ENCODE measurements around the gene ZC3H10.

Gene ZC3H10

DNA sequence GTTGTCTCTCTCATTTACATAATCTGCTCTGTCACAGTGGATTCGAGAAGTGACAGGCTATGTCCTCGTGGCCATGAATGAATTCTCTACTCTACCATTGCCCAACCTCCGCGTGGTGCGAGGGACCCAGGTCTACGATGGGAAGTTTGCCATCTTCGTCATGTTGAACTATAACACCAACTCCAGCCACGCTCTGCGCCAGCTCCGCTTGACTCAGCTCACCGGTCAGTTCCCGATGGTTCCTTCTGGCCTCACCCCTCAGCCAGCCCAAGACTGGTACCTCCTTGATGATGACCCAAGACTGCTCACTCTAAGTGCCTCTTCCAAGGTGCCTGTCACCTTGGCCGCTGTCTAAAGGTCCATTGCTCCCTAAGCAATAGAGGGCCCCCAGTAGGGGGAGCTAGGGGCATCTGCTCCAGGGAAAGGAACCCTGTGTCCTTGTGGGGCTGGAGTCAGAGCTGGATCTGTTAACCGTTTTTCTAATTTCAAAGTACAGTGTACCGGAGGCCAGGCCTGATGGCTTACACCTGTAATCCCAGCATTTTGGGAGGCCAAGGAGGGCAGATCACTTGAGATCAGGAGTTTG lies 33.0 kb upstream of the ZC3H10 start:
- Histone ChIP-seq H3K4me2 (ENCODE audit: low read length) (no peak overlapping the region), H3K36me3 (ENCODE audit: control insufficient read depth, low read length) (no peaks in the 10 kb centered on the region), H3K79me2 (ENCODE audit: control insufficient read depth, low read length) (no peaks in the 10 kb centered on the region), H4K20me1 (ENCODE audit: control insufficient read depth, insufficient read depth, low read depth, low read length) (no peaks in the 10 kb centered on the region), H3K4me3 (ENCODE audit: low read length) (no peak overlapping the region), H3K27me3 (ENCODE audit: control insufficient read depth, low read length) (peaks cover 33% of the 10 kb centered on the region), H3F3A (ENCODE audit: control insufficient read depth, insufficient read depth) (no peaks in the 10 kb centered on the region), H3K4me1 (ENCODE audit: control insufficient read depth, low read length) (peaks cover 3% of the 10 kb centered on the region), H3K9me3 (ENCODE audit: control insufficient read depth, insufficient read depth, low read length) (no peaks in the 10 kb centered on the region), H3K27ac (ENCODE audit: low read depth, low read length) (no peak overlapping the region), H3K9me2 (replicated peaks; ENCODE audit: control insufficient read depth, low read length) (no peaks in the 10 kb centered on the region)
- TF ChIP-seq, protein P1, sequence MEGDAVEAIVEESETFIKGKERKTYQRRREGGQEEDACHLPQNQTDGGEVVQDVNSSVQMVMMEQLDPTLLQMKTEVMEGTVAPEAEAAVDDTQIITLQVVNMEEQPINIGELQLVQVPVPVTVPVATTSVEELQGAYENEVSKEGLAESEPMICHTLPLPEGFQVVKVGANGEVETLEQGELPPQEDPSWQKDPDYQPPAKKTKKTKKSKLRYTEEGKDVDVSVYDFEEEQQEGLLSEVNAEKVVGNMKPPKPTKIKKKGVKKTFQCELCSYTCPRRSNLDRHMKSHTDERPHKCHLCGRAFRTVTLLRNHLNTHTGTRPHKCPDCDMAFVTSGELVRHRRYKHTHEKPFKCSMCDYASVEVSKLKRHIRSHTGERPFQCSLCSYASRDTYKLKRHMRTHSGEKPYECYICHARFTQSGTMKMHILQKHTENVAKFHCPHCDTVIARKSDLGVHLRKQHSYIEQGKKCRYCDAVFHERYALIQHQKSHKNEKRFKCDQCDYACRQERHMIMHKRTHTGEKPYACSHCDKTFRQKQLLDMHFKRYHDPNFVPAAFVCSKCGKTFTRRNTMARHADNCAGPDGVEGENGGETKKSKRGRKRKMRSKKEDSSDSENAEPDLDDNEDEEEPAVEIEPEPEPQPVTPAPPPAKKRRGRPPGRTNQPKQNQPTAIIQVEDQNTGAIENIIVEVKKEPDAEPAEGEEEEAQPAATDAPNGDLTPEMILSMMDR (IDR thresholded peaks at IDR 0.05; ENCODE audit: low read depth, low read length, poor library complexity, severe bottlenecking) = peak; percentile 78
- TF ChIP-seq EZH2phosphoT487 (IDR thresholded peaks at IDR 0.05; ENCODE audit: borderline replicate concordance, low read length) = no peak

DNA sequence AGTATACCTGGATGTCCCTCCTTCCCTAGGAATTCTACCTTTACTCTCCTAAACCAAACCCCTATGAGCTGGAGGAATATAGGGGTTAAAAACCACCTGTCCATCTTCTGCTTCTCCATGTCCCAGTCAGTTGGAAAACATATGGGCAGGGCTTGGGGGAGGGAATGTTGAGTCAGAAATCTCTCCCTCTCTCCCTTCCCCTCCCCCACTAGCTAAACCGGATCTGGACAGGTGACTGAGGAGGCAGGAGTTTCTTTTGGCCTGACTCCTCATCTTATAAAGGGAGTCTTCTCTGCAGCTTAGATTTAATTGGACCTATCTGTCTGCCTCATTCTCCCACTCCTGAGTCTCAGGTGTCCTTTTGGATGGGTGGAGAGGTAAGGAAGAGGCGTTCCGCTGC lies 32.0 kb upstream of the ZC3H10 start:
- H3K36me3 ChIP-seq (ENCODE audit: control insufficient read depth, low read length) = no peaks in the 10 kb centered on the region
- no peak overlapping the region for H3K27ac ChIP-seq (ENCODE audit: low read depth, low read length)
- no peaks in the 10 kb centered on the region for H3K9me2 ChIP-seq (replicated peaks; ENCODE audit: control insufficient read depth, low read length)
- peaks cover 28% of the 10 kb centered on the region for H3K27me3 ChIP-seq (ENCODE audit: control insufficient read depth, low read length)
- H3K9me3 ChIP-seq (ENCODE audit: control insufficient read depth, insufficient read depth, low read length) = no peaks in the 10 kb centered on the region
- no peaks in the 10 kb centered on the region for H3K79me2 ChIP-seq (ENCODE audit: control insufficient read depth, low read length)
- no peak for TF ChIP-seq EZH2phosphoT487 (IDR thresholded peaks at IDR 0.05; ENCODE audit: borderline replicate concordance, low read length)
- TF ChIP-seq, protein P1 (IDR thresholded peaks at IDR 0.05; ENCODE audit: low read depth, low read length, poor library complexity, severe bottlenecking) = no peak
- H3K4me2 ChIP-seq (ENCODE audit: low read length) = no peak overlapping the region
- H3F3A ChIP-seq (ENCODE audit: control insufficient read depth, insufficient read depth) = 0 out of 2 replicates have a peak, but pooled peaks cover 2% of the 10 kb centered on the region
- no peaks in the 10 kb centered on the region for H4K20me1 ChIP-seq (ENCODE audit: control insufficient read depth, insufficient read depth, low read depth, low read length)
- no peaks in the 10 kb centered on the region for H3K4me1 ChIP-seq (ENCODE audit: control insufficient read depth, low read length)
- H3K4me3 ChIP-seq (ENCODE audit: low read length) = no peak overlapping the region

DNA sequence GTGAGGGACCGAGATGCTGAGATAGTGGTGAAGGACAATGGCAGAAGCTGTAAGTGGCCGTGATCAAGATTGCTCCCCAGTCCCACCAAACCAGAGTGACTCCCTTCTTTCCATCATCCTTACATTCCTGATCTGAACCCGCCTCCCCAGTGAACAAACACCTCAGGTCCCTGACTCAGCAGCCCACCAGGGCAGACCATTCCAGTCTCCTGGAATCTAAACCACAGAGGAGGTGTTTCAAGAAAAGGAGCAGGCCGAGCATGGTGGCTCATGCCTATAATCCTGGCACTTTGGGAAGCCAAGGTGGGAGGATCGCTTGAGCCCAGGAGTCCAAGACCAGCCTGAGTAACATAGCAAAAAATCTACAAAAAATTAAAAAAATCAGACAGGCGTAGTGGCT lies 31.5 kb upstream of the ZC3H10 start:
- Histone ChIP-seq H3K4me2 (ENCODE audit: low read length) (no peak overlapping the region), H3F3A (ENCODE audit: control insufficient read depth, insufficient read depth) (0 out of 2 replicates have a peak, but pooled peaks cover 2% of the 10 kb centered on the region), H3K27ac (ENCODE audit: low read depth, low read length) (no peak overlapping the region), H4K20me1 (ENCODE audit: control insufficient read depth, insufficient read depth, low read depth, low read length) (no peaks in the 10 kb centered on the region), H3K27me3 (ENCODE audit: control insufficient read depth, low read length) (peaks cover 25% of the 10 kb centered on the region), H3K79me2 (ENCODE audit: control insufficient read depth, low read length) (no peaks in the 10 kb centered on the region), H3K9me3 (ENCODE audit: control insufficient read depth, insufficient read depth, low read length) (no peaks in the 10 kb centered on the region), H3K4me3 (ENCODE audit: low read length) (no peak overlapping the region), H3K36me3 (ENCODE audit: control insufficient read depth, low read length) (no peaks in the 10 kb centered on the region), H3K4me1 (ENCODE audit: control insufficient read depth, low read length) (no peaks in the 10 kb centered on the region), H3K9me2 (replicated peaks; ENCODE audit: control insufficient read depth, low read length) (no peaks in the 10 kb centered on the region)
- TF ChIP-seq, protein P1 (IDR thresholded peaks at IDR 0.05; ENCODE audit: low read depth, low read length, poor library complexity, severe bottlenecking) = no peak
- no peak for TF ChIP-seq EZH2phosphoT487 (IDR thresholded peaks at IDR 0.05; ENCODE audit: borderline replicate concordance, low read length)
